HG03575 (cell line): ENCODE results near the gene TTC28.
"Not testable (repeated sequence)": the region's sequence is repeated elsewhere in the genome, so short reads cannot be mapped to it uniquely, and the experiment has no call there.

ENCODE experiments used
- ATAC-seq: cut with Tn5 transposase; IDR thresholded peaks from one replicate; pipeline ENCODE4 v1.9.1; 2021; ENCODE audit not compliant: unreplicated experiment, insufficient number of reproducible peaks, low FRiP score; ENCODE audit errors: extremely low read depth

The TTC28 gene

GRCh38 chr22:28191571-28191970 lies 488.1 kb downstream of the TTC28 start:
- ATAC-seq: not testable (repeated sequence)

GRCh38 chr22:28188178-28188879 lies 491.3 kb downstream of the TTC28 start:
- ATAC-seq: no peak

GRCh38 chr22:28187612-28188011 lies 492.0 kb downstream of the TTC28 start:
- ATAC-seq: no peak

- ATAC-seq: no peak
These were observed 493.0 kb downstream of the TTC28 start for GRCh38 chr22:28186641-28187040.

- no peak for ATAC-seq
These were observed 494.5 kb downstream of the TTC28 start for GRCh38 chr22:28185130-28185529.

- ATAC-seq: no peak
These were observed 496.4 kb downstream of the TTC28 start for GRCh38 chr22:28183078-28183860.

- ATAC-seq: no peak
These were observed 498.6 kb downstream of the TTC28 start for GRCh38 chr22:28180804-28181731.

- ATAC-seq: no peak
These were observed 500.2 kb downstream of the TTC28 start for GRCh38 chr22:28179392-28179791.

- no peak for ATAC-seq
These were observed 503.7 kb downstream of the TTC28 start for GRCh38 chr22:28175730-28176492.

- ATAC-seq: no peak
These were observed 505.1 kb downstream of the TTC28 start for GRCh38 chr22:28174509-28174908.

- no peak for ATAC-seq
These were observed 506.6 kb downstream of the TTC28 start for GRCh38 chr22:28172892-28173670.

- no peak for ATAC-seq
These were observed 507.9 kb downstream of the TTC28 start for GRCh38 chr22:28171712-28172111.

GRCh38 chr22:28171115-28171514 lies 508.5 kb downstream of the TTC28 start:
- ATAC-seq: no peak

- not testable (repeated sequence) for ATAC-seq
These were observed 510.3 kb downstream of the TTC28 start for GRCh38 chr22:28169314-28169713.

- ATAC-seq: no peak
These were observed 523.8 kb downstream of the TTC28 start for GRCh38 chr22:28155808-28156207.

- ATAC-seq: no peak
These were observed 524.8 kb downstream of the TTC28 start for GRCh38 chr22:28154861-28155260.

- ATAC-seq: no peak
These were observed 528.4 kb downstream of the TTC28 start for GRCh38 chr22:28151151-28151816.
